HFF-Myc (cell line): Measurements from ENCODE around the gene TOM1L2.
"Not testable (repeated sequence)": the region's sequence is repeated elsewhere in the genome, so short reads cannot be mapped to it uniquely, and the experiment has no call there.

Experiments
- DNase-seq: peaks from one replicate; pipeline ENCODE4 v3.0.0-alpha.2; 2011; ENCODE audit warnings: low read depth; ENCODE audit errors: extremely low read depth
- H3K4me3 ChIP-seq: replicated peaks from 2 replicates; pipeline ENCODE4 v1.5.1; 2011; ENCODE audit warnings: low read depth, mild to moderate bottlenecking, control low read depth, low read length
- TF ChIP-seq, protein P1 (sequence below): IDR thresholded peaks from 2 replicates; pipeline ENCODE4 v1.5.1; 2012; ENCODE audit warnings: mild to moderate bottlenecking, low read depth, low read length, control low read depth; ENCODE audit errors: missing control alignments

TOM1L2 gene

DNA sequence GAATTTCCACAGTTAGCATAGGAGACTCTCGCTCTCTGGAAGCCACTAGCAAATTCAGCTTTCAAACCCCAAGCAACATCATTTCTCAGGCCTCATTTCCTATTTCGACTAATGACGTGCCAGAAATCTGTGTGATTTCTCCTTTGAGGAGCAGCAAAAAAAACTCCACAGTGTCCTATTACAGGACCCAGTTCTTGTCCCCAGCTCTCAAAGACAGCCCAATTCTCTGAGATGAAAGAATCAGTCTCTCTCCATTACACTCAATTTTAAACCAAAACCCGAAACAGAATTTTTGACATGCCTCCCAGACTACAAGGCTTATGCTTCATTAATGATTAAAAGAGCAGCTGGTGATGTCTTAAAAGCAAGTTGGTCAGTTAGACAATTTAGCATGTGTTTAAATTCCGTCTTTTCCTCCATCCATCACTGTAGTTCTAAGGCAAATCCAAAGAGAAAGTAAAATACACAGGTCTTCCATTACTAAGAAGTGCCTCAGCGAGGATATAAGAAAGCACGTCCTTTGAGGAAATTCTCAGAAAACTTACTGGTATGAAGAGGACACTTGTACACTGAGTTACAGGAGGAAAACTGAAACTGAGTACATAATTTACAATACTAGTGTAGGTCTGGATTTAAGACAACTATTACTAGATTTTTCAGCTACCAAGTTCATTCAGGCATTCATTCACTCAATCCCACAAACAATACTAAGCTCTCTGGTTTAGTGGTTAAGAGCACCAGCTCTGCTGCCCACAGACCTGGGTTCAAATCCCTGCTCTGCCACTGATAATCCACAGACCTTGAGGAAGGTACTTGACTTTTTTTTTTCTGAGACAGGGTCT is 12.5 kb downstream of the TOM1L2 start:
- no peak for DNase-seq

DNA sequence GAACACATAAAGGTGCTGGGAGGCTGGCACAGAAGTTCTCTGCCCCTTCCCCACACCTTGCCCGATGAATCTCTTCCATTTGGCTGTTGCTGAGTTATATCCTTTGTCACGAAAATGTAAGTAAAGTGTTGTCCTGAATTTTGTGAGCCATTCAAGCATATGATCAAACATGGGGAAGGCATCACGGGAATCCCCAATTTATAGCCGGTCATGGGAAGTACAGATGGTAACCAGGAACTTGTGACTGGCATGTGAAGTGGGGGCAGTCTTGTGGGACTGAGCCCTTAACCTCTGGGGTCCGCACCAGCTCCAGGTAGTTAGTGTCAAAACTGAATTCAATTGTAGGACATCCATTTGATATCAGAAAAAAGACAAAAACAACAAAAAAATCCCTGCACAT is 13.2 kb downstream of the TOM1L2 start:
- no peak for DNase-seq
- TF ChIP-seq, protein P1, sequence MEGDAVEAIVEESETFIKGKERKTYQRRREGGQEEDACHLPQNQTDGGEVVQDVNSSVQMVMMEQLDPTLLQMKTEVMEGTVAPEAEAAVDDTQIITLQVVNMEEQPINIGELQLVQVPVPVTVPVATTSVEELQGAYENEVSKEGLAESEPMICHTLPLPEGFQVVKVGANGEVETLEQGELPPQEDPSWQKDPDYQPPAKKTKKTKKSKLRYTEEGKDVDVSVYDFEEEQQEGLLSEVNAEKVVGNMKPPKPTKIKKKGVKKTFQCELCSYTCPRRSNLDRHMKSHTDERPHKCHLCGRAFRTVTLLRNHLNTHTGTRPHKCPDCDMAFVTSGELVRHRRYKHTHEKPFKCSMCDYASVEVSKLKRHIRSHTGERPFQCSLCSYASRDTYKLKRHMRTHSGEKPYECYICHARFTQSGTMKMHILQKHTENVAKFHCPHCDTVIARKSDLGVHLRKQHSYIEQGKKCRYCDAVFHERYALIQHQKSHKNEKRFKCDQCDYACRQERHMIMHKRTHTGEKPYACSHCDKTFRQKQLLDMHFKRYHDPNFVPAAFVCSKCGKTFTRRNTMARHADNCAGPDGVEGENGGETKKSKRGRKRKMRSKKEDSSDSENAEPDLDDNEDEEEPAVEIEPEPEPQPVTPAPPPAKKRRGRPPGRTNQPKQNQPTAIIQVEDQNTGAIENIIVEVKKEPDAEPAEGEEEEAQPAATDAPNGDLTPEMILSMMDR: no peak
- H3K4me3 ChIP-seq: peak overlapping the region; percentile 4; the same call in 1 of the 2 replicates

More for the DNA sequence above, 12.5 kb downstream of the TOM1L2 start:
- TF ChIP-seq, protein P1: no peak
- H3K4me3 ChIP-seq: peak overlapping the region; percentile 4

DNA sequence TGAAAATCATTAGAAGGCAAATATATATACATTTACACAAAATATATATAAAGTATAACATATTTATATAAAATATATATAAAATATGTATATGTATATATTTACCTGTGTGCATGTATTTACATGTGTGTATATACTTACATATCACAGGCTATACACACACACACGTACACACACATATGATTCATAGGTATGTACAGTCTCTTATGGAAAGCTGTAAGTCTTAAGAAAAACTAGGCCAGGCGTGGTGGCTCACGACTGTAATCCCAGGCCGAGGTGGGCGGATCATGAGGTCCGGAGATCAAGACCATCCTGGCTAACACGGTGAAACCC is 14.7 kb downstream of the TOM1L2 start:
- no peak for DNase-seq
- H3K4me3 ChIP-seq: no peak overlapping the region
- TF ChIP-seq, protein P1: no peak

DNA sequence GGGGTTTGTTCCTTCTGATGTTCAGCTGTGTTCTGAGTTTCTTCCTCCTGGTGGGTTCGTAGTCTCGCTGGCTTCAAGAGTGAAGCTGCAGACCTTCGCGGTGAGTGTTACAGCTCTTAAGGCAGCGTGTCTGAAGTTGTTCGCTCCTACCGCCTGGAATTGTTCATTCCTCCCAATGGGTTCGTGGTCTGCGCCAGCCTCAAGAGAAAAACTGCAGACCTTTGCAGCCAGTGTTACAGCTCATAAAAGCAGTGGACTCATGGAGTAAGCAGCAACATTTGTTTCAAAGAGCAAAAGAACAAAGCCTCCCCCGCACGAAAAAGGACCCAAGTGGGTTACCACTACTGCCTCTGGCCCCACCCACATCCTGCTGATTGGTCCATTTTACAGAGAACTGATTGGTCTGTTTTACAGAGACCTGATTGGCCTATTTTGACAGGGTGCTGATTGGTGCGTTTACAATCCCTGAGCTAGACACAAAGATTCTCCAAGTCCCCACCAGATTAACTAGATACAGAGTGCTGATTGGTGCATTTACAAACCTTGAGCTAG is 16.3 kb downstream of the TOM1L2 start:
- DNase-seq, H3K4me3 ChIP-seq: not testable (repeated sequence)

DNA sequence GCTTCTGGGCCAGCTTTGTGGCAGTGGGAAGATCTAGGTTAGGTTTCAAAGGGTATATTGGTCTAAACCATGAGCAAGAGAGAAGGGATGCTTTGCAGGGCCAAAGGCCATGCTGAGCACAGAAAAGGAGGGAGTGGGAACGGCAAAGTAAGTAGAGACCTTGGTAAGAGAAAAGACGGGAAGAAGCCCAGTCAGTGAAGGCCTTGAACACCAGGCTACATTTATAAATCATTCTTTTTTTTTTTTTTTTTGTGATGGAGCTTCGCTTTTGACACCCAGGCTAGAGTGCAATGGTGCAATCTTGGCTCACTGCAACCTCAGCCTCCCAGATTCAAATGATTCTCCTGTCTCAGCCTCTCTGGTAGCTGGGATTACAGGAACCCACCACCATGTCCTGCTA is 18.1 kb downstream of the TOM1L2 start:
- no peak for DNase-seq
- TF ChIP-seq, protein P1: no peak
- H3K4me3 ChIP-seq: no peak overlapping the region

DNA sequence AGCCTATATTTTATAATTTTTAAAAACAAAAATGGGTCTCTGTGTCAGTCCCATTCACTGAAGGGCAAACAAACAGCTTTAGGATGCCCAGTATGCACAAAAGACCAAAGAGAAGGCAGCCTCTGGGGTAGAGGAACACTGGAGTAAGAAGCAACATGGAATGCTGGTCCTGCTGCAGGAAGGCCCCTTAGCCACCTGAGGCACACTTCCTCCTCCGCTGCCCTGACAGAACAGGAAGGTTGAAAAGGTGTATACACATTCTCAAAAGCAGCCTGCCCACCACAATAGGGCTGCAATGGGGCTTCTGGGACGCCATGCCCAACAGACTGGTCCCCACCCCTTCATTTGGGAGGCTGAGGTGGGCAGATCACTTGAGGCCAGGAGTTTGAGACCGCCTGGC is 19.5 kb downstream of the TOM1L2 start:
- no peak overlapping the region for H3K4me3 ChIP-seq
- no peak for DNase-seq
- TF ChIP-seq, protein P1: no peak

DNA sequence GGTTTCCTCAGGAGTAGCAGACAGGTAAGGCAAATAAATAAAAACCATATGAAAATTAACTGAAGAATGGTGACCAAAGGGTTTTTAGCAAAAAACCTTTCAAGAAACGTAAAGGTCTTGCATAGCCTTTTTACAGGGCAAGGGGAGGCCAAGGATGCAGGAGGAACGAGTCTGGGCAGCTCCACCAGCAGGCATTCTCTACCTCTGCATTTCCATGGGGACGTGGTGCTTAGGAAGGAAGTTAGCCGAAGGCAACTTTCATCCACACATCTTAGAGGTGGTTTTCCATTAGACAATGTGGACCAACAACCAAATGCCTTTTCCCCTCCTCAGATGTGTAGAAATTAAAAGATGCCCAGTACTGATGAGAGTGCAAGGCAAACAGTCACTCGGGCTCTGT is 20.7 kb downstream of the TOM1L2 start:
- H3K4me3 ChIP-seq: no peak overlapping the region
- DNase-seq: no peak
- TF ChIP-seq, protein P1: no peak
